GM19193 (cell line): ENCODE data around the gene ZNF385C.

Experiments used
- POLR2A ChIP-seq: IDR thresholded peaks from 4 replicates; pipeline ENCODE4 v1.6.1; 2011; ENCODE audit not compliant: insufficient read depth, insufficient read length; ENCODE audit errors: extremely low read depth

ZNF385C gene

DNA sequence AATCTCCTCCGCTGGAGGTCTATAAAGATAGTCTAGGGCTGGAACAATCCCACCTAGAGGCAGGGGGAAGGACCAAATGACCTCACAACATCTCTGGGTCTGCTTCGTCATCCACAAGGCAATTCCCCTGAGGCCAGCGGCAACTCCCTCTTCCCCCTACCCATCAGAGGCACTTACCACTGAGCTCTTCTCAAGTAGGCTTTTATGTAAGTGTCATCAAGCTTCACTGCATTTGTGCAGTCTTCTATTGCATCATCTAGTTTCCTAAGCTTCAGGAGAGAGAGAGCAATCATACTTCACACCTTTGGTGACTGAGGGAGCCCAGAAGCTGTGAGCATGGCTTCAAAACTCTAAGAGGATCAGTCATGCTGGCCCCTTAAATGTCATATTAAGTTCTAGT, 110.6 kb downstream of the ZNF385C start:
- no peak for TF ChIP-seq POLR2A

GRCh38 chr17:41986634-41987033, 111.6 kb downstream of the ZNF385C start:
- no peak for TF ChIP-seq POLR2A

DNA sequence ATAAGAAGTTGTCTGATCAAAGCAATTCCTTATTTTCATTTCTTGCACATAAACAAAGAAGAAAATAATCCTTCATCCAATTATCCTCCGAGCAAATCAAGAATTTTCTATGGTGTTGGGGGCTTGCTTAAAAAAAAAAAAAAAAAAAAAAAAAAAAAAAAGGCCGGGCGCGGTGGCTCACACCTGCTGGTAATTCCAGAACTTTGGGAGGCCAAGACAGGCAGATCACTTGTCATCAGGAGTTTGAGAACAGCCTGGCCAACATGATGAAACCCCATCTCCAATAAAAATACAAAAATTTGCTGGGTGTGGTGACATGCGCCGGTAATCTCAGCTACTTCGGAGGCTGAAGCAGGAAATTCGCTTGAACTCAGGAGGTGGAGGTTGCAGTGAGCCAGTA, 112.4 kb downstream of the ZNF385C start:
- TF ChIP-seq POLR2A, result no peak

- no peak for TF ChIP-seq POLR2A
Observed at GRCh38 chr17:41984454-41984853, 113.8 kb downstream of the ZNF385C start.

- TF ChIP-seq POLR2A, result no peak
Observed at GRCh38 chr17:41982026-41982760, 116.1 kb downstream of the ZNF385C start.

DNA sequence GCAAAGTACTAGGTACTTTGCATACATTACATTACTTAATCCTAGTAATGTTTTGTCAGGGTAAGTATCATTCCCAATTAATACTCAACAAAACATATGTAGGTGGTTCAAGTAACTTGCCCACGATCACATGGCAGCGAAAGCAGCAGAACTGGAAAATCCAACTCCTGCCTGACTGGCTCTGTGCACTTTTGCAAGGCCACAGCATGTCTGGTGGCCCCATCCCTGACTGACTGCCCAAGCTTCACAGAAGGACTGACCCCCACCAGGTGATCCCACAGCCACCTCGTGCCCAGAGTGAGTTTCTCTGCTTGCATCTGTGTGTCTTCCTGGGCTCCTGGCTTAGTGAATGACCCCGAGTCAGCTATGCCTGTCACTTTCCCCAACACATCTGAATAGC, 120.3 kb downstream of the ZNF385C start:
- no peak for TF ChIP-seq POLR2A

- TF ChIP-seq POLR2A, result no peak
Observed at GRCh38 chr17:41976142-41976768, 122.0 kb downstream of the ZNF385C start.
